ENCODE data around the gene TBC1D22A.

TBC1D22A gene

GRCh38 chr22:46966846-46967245 lies 204.4 kb downstream of the TBC1D22A start:
- Histone ChIP-seq H3K4me2 (ENCODE audit: low read length) (no peak overlapping the region), H3K9me3 (replicated peaks; ENCODE audit: low read length) (no peaks in the 10 kb centered on the region), H3K36me3 (ENCODE audit: insufficient read depth, low read length) (no peaks in the 10 kb centered on the region), H3K9ac (ENCODE audit: low read depth, low read length) (no peak overlapping the region), H3K4me1 (ENCODE audit: control insufficient read depth, insufficient read depth, low read length) (no peaks in the 10 kb centered on the region), H3K27me3 (ENCODE audit: control insufficient read depth, insufficient read depth, low read length) (no peaks in the 10 kb centered on the region), H3K4me3 (ENCODE audit: low read length) (no peak overlapping the region)

- Histone ChIP-seq H3K9me3 (replicated peaks; ENCODE audit: low read length) (no peaks in the 10 kb centered on the region), H3K4me1 (ENCODE audit: control insufficient read depth, insufficient read depth, low read length) (no peaks in the 10 kb centered on the region), H3K4me2 (ENCODE audit: low read length) (no peak overlapping the region), H3K27me3 (ENCODE audit: control insufficient read depth, insufficient read depth, low read length) (no peaks in the 10 kb centered on the region), H3K9ac (ENCODE audit: low read depth, low read length) (no peak overlapping the region), H3K4me3 (ENCODE audit: low read length) (no peak overlapping the region), H3K36me3 (ENCODE audit: insufficient read depth, low read length) (no peaks in the 10 kb centered on the region)
Measured at GRCh38 chr22:46967445-46968358, 205.3 kb downstream of the TBC1D22A start.

GRCh38 chr22:46968359-46968740 lies 205.9 kb downstream of the TBC1D22A start:
- Histone ChIP-seq H3K9me3 (replicated peaks; ENCODE audit: low read length) (no peaks in the 10 kb centered on the region), H3K36me3 (ENCODE audit: insufficient read depth, low read length) (no peaks in the 10 kb centered on the region), H3K4me3 (ENCODE audit: low read length) (no peak overlapping the region), H3K4me2 (ENCODE audit: low read length) (no peak overlapping the region), H3K4me1 (ENCODE audit: control insufficient read depth, insufficient read depth, low read length) (no peaks in the 10 kb centered on the region), H3K9ac (ENCODE audit: low read depth, low read length) (no peak overlapping the region), H3K27me3 (ENCODE audit: control insufficient read depth, insufficient read depth, low read length) (no peaks in the 10 kb centered on the region)

GRCh38 chr22:46968848-46969247 lies 206.4 kb downstream of the TBC1D22A start:
- H3K4me2 ChIP-seq (ENCODE audit: low read length): no peak overlapping the region
- no peaks in the 10 kb centered on the region for H3K27me3 ChIP-seq (ENCODE audit: control insufficient read depth, insufficient read depth, low read length)
- no peaks in the 10 kb centered on the region for H3K36me3 ChIP-seq (ENCODE audit: insufficient read depth, low read length)
- no peak overlapping the region for H3K4me3 ChIP-seq (ENCODE audit: low read length)
- no peaks in the 10 kb centered on the region for H3K4me1 ChIP-seq (ENCODE audit: control insufficient read depth, insufficient read depth, low read length)
- H3K9ac ChIP-seq (ENCODE audit: low read depth, low read length): no peak overlapping the region
- H3K9me3 ChIP-seq (replicated peaks; ENCODE audit: low read length): no peaks in the 10 kb centered on the region

GRCh38 chr22:46969491-46969890 lies 207.0 kb downstream of the TBC1D22A start:
- no peaks in the 10 kb centered on the region for H3K27me3 ChIP-seq (ENCODE audit: control insufficient read depth, insufficient read depth, low read length)
- H3K9ac ChIP-seq (ENCODE audit: low read depth, low read length): no peak overlapping the region
- H3K36me3 ChIP-seq (ENCODE audit: insufficient read depth, low read length): peaks cover 4% of the 10 kb centered on the region
- no peaks in the 10 kb centered on the region for H3K9me3 ChIP-seq (replicated peaks; ENCODE audit: low read length)
- H3K4me1 ChIP-seq (ENCODE audit: control insufficient read depth, insufficient read depth, low read length): no peaks in the 10 kb centered on the region
- H3K4me2 ChIP-seq (ENCODE audit: low read length): no peak overlapping the region
- no peak overlapping the region for H3K4me3 ChIP-seq (ENCODE audit: low read length)

- H3K9me3 ChIP-seq (replicated peaks; ENCODE audit: low read length): no peaks in the 10 kb centered on the region
- H3K36me3 ChIP-seq (ENCODE audit: insufficient read depth, low read length): peaks cover 9% of the 10 kb centered on the region
- H3K4me1 ChIP-seq (ENCODE audit: control insufficient read depth, insufficient read depth, low read length): no peaks in the 10 kb centered on the region
- no peak overlapping the region for H3K9ac ChIP-seq (ENCODE audit: low read depth, low read length)
- no peak overlapping the region for H3K4me3 ChIP-seq (ENCODE audit: low read length)
- H3K27me3 ChIP-seq (ENCODE audit: control insufficient read depth, insufficient read depth, low read length): no peaks in the 10 kb centered on the region
- H3K4me2 ChIP-seq (ENCODE audit: low read length): no peak overlapping the region
Measured at GRCh38 chr22:46969961-46970360, 207.5 kb downstream of the TBC1D22A start.

GRCh38 chr22:46970411-46971098 lies 208.1 kb downstream of the TBC1D22A start:
- no peaks in the 10 kb centered on the region for H3K4me1 ChIP-seq (ENCODE audit: control insufficient read depth, insufficient read depth, low read length)
- H3K4me2 ChIP-seq (ENCODE audit: low read length): no peak overlapping the region
- no peaks in the 10 kb centered on the region for H3K27me3 ChIP-seq (ENCODE audit: control insufficient read depth, insufficient read depth, low read length)
- no peaks in the 10 kb centered on the region for H3K9me3 ChIP-seq (replicated peaks; ENCODE audit: low read length)
- H3K4me3 ChIP-seq (ENCODE audit: low read length): no peak overlapping the region
- no peak overlapping the region for H3K9ac ChIP-seq (ENCODE audit: low read depth, low read length)
- peaks cover 14% of the 10 kb centered on the region for H3K36me3 ChIP-seq (ENCODE audit: insufficient read depth, low read length)

GRCh38 chr22:46971099-46971763 lies 208.8 kb downstream of the TBC1D22A start:
- Histone ChIP-seq H3K4me3 (ENCODE audit: low read length) (no peak overlapping the region), H3K9me3 (replicated peaks; ENCODE audit: low read length) (no peaks in the 10 kb centered on the region), H3K36me3 (ENCODE audit: insufficient read depth, low read length) (peaks cover 14% of the 10 kb centered on the region), H3K9ac (ENCODE audit: low read depth, low read length) (no peak overlapping the region), H3K27me3 (ENCODE audit: control insufficient read depth, insufficient read depth, low read length) (no peaks in the 10 kb centered on the region), H3K4me2 (ENCODE audit: low read length) (no peak overlapping the region), H3K4me1 (ENCODE audit: control insufficient read depth, insufficient read depth, low read length) (no peaks in the 10 kb centered on the region)

GRCh38 chr22:46971764-46972125 lies 209.3 kb downstream of the TBC1D22A start:
- no peaks in the 10 kb centered on the region for H3K9me3 ChIP-seq (replicated peaks; ENCODE audit: low read length)
- no peak overlapping the region for H3K4me2 ChIP-seq (ENCODE audit: low read length)
- no peaks in the 10 kb centered on the region for H3K4me1 ChIP-seq (ENCODE audit: control insufficient read depth, insufficient read depth, low read length)
- peaks cover 14% of the 10 kb centered on the region for H3K36me3 ChIP-seq (ENCODE audit: insufficient read depth, low read length)
- H3K4me3 ChIP-seq (ENCODE audit: low read length): no peak overlapping the region
- no peaks in the 10 kb centered on the region for H3K27me3 ChIP-seq (ENCODE audit: control insufficient read depth, insufficient read depth, low read length)
- H3K9ac ChIP-seq (ENCODE audit: low read depth, low read length): no peak overlapping the region

GRCh38 chr22:46972256-46972655 lies 209.8 kb downstream of the TBC1D22A start:
- H3K4me1 ChIP-seq (ENCODE audit: control insufficient read depth, insufficient read depth, low read length): no peaks in the 10 kb centered on the region
- peaks cover 14% of the 10 kb centered on the region for H3K36me3 ChIP-seq (ENCODE audit: insufficient read depth, low read length)
- H3K4me3 ChIP-seq (ENCODE audit: low read length): no peak overlapping the region
- H3K4me2 ChIP-seq (ENCODE audit: low read length): no peak overlapping the region
- H3K9me3 ChIP-seq (replicated peaks; ENCODE audit: low read length): no peaks in the 10 kb centered on the region
- H3K9ac ChIP-seq (ENCODE audit: low read depth, low read length): no peak overlapping the region
- no peaks in the 10 kb centered on the region for H3K27me3 ChIP-seq (ENCODE audit: control insufficient read depth, insufficient read depth, low read length)

GRCh38 chr22:46972901-46973831 lies 210.7 kb downstream of the TBC1D22A start:
- Histone ChIP-seq H3K9ac (ENCODE audit: low read depth, low read length) (no peak overlapping the region), H3K9me3 (replicated peaks; ENCODE audit: low read length) (no peaks in the 10 kb centered on the region), H3K36me3 (ENCODE audit: insufficient read depth, low read length) (peaks cover 14% of the 10 kb centered on the region), H3K4me2 (ENCODE audit: low read length) (no peak overlapping the region), H3K4me3 (ENCODE audit: low read length) (no peak overlapping the region), H3K4me1 (ENCODE audit: control insufficient read depth, insufficient read depth, low read length) (no peaks in the 10 kb centered on the region), H3K27me3 (ENCODE audit: control insufficient read depth, insufficient read depth, low read length) (no peaks in the 10 kb centered on the region)
